Mesenteric fat pad (tissue), 1 donor: ENCODE results near the gene GRID1. TPM values are rescaled to one million over a fixed set of nuclear protein-coding genes. Genes with fewer than 3 reads are reported as not detected.

Experiments
- DNase-seq: peaks from one replicate; pipeline ENCODE4 v3.0.0-alpha.2; 2020; ENCODE audit warnings: low spot score
- total RNA-seq: library from RNA; stranded (reverse); fragmentation: NEBNext Ultra II Directional; extraction: Animal tissue kit (Norgen Biotek cat#: 25700); gene quantifications from one replicate; pipeline ENCODE4 v1.2.1, GENCODE V29; 2021
- donor health status: DM: yes; HTN: yes; CAD: no.

Gene GRID1
- total RNA-seq, 1 donor from 2014 or later: 2.1 TPM

GRCh38 chr10:85647741-85648140 lies 718.9 kb downstream of the GRID1 start:
- DNase-seq: no peak

GRCh38 chr10:85645926-85646711 lies 720.5 kb downstream of the GRID1 start:
- no peak for DNase-seq

GRCh38 chr10:85645053-85645452 lies 721.5 kb downstream of the GRID1 start:
- no peak for DNase-seq

DNA sequence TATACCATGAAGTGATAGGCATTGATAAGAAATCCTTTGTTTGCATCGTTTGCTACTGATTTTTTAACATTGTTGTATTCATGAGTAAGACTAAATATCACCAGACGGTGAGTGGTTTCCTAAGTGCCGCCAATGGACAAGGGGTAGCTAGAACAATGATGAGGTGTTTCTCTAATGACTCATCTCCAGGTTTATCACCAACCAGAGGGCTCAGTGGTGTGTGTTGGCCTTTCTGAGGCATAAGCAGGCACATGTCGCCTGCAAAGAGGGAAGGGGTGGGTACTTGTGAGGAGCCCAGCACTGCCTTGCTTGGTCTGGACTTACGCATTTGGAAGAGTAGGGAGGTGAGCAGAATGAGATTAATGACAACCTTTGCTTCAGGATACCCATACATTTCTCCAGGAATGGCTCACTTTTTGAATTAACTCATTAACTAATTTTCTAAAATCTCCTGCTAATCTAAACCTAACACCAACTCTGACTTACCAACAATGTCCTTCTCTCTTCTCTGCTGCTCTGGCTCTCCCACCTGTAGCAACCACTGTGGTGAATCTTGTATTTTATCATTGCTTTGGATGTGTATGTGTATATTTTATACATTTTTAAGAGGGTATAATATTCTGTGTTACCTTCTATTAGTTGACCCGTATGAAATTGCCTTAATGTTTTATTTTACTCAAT lies 722.6 kb downstream of the GRID1 start:
- no peak for DNase-seq

DNA sequence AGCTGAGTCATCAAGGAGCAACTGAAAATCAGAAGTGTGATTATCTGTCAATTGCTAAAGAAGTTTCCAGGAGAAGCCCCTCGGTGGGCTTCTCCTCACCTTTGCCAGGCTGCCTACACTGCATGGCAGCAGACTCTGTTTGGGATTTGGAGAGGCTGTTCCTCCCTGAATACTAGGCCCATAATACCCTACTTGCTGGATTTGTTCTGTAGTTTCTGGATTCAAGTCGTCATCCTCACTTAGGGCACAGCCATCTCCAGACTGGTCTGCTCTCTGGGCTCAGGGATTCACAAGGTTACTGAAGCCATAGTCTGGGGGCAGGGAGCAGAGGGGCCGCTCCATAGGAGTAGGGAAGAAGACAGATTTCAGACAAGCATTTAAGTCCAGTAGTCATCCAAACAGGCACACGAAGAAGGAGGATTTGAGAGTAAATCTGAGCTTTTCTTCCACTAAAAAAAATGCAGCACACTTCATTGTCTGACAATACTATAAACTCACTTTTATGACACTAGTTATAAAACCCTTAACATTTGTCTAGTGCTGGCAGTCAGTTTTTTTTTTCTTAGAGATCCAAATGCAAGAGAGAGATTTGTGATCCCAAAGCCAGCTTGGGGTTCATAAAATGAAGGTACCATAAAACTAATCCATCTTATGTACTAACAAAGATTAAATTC lies 723.3 kb downstream of the GRID1 start:
- DNase-seq: no peak

DNA sequence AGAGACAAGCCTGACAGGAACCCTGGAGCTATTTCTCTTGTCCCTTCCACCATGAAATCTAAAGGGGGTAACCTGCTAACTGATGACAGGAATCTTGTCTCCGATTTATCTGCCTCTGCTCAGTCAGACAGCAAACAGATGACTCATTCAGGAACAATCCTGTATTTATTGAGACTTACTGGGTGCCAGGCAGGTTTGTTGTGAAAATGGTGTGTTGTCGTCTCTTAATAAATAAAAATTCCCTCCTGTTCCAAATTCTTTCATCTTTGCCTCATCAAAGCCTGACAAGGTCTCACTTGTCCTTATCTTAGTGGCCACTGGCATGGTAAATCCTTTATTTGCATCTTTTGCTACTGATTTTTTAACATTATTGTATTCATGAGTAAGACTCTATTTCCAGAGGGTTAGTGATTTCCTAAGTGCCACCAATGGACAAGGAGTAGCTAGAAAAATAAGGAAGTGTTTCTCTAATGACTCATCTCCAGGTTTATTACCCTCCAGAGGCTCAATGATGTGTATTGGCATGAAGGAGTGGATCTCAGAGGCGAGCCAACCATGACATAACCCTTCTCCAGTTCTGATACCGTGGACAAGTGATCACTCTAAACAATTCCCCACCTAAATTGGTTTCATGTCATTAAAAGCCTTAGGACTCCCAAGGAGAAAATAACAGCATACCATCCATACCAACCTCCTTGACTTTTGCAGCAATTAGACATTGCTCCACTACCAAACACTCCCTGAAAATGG lies 724.0 kb downstream of the GRID1 start:
- DNase-seq: no peak

GRCh38 chr10:85642082-85642420 lies 724.5 kb downstream of the GRID1 start:
- no peak for DNase-seq

- DNase-seq: no peak
Observed at GRCh38 chr10:85641479-85642009, 725.1 kb downstream of the GRID1 start.

- no peak for DNase-seq
Observed at GRCh38 chr10:85638797-85639196, 727.8 kb downstream of the GRID1 start.

- no peak for DNase-seq
Observed at GRCh38 chr10:85635650-85636049, 730.9 kb downstream of the GRID1 start.

- DNase-seq: no peak
Observed at GRCh38 chr10:85624511-85624910, 742.1 kb downstream of the GRID1 start.

DNA sequence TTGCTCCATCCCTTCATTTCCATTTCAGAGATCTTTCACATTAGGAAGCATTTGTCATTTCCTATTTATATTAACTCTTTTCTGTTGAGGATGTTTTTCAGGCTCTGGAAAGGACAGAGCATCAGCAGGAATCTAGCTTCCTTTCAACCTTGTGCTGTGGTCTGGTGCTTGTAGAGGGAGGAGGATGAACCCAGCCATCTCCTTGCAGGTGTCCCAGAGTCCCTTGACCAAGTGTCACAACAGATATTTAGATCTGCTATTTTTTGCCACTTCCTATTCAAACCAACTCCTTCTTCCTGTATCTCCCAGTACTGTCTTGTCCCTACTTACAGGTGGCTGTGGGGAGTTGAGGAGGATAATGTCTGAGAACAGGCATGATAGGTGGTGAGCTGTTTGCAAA lies 742.8 kb downstream of the GRID1 start:
- DNase-seq: no peak

DNA sequence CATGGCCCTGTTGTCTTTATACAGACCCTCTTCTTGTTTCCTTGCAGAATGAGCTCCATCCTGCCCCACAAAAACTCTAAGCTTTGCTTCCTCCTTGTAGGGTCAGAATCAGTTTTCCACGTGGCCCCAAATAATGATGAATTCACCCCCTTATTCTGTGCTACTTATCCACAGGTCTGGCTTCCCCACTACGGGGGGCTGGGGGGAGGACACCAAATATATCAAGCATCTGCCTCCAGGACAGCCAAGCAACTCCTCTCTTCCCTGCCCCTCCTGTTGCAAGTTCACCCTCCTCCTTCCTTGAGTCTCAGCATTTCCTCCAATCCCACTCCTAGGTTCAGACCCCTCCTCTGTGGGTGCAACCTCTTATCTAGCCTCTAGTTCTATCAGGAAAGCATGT lies 743.3 kb downstream of the GRID1 start:
- DNase-seq: no peak

DNA sequence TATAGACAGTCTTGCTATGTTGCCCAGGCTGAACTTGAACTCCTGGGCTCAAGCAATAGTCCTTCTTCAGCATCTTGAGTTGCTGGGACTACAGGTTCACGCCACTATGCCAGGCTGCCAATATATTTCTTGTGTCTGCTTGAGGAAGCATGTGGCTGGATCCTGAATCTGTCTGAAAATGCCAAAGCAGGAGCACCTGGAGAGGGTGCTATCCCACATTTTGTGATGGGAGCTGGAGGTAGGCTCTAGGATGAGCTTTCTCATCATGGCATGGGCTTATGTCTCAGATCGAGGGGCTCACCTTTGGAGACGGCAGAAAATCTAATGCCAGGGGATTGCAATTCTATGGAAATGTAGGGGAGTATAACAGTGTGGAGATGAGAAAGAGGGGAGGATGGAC lies 744.2 kb downstream of the GRID1 start:
- no peak for DNase-seq

DNA sequence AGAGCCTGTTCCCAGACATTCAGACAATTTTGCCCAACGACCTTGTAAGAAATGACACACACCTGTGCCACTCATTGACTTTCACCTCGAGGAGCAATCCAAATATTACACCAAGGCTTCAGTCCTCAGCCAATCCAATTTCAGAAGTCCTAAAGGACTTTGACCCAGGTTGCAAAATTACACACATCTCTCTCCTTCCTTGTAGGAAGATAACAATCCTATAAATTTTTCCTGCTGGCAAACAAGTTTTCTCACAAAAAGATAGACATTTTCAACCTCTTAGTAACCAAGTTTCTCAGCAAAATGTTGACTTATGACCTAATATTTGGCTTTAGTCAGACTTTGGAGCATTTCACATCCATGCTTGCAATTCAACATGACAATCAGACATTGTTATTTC lies 745.0 kb downstream of the GRID1 start:
- DNase-seq: no peak

DNA sequence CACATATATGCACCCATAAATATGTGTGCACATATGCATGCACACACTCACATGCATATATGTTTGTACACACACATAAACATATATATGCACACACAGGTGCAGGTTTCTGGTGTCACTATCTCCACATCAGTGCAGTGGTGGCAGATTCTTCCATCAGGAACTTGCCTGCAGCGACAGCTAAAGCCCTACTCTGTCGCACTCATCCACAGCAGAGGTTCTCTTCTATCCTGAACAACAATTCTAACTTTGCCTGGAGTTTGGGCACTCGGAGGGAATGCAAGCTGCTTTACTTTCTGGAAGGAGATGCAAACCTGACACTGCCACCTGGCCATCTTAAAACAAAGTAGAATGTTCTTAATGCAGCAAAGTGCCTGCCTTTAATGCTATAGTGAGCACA lies 745.8 kb downstream of the GRID1 start:
- DNase-seq: no peak

- DNase-seq: no peak
Observed at GRCh38 chr10:85619832-85620231, 746.8 kb downstream of the GRID1 start.

GRCh38 chr10:85618841-85619240 lies 747.8 kb downstream of the GRID1 start:
- no peak for DNase-seq

- DNase-seq: no peak
Observed at GRCh38 chr10:85617751-85618546, 748.6 kb downstream of the GRID1 start.

DNA sequence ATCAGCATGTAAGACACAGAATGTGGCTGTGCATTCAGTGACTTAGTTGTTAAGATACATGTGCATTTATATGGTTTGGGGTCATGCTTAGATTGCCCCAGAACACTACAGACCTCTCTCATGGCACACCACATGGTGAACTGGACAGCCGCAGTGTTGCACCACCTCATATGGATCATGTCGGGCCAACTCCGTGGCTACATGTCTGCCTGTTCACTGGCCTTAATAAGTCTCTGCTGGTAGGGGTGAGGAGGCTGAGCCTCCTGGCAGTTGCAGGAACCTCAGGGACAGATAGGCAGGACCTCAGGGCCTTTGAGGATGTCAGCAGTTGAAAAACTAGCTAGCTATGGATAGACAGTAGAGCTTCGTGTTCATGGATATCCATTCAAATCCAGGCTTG lies 751.0 kb downstream of the GRID1 start:
- DNase-seq: no peak

GRCh38 chr10:85614981-85615380 lies 751.6 kb downstream of the GRID1 start:
- no peak for DNase-seq
